ENCODE measurements around the gene LTBP4.
A peak's percentile ranks its signal among the peaks of the same experiment; 100 is the strongest.

The LTBP4 gene

DNA sequence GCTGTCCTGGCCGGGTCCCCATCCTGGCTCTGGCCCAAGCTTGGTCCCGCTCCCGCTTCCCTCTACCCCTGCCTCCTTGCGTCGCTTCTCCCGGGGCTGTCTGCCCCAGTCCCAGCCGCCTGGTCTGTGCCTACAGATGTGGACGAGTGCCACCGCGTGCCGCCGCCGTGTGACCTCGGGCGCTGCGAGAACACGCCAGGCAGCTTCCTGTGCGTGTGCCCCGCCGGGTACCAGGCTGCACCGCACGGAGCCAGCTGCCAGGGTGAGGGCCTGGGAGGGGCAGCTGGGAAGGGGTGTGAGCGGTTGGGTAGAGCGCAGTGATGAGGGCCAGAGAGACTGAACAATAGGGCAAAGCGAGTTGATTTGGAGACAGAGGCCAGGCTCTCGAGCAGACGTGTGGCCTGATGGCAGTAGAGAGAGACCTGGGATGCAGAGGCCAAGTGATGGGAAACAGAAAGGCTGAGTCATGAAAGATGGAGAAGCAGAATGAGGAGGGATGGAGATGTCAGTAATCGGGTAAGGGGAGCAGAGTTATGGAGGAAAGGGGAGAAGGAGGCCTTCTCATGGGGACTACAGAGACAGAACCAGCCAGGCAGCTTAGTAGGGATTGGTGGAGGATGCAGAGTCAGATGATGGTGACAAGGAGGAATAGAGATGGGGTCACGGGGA, 9.4 kb downstream of the LTBP4 start:
- Mint-ChIP-seq H3K9me3 (ENCODE audit: low read depth) (no peaks in the 10 kb centered on the region), H3K27me3 (no peaks in the 10 kb centered on the region), H3K36me3 (no peaks in the 10 kb centered on the region), H3K4me1 (ENCODE audit: low read depth) (peaks cover 56% of the 10 kb centered on the region), H3K27ac (peak overlapping the region; percentile 96), H3K4me3 (peak overlapping the region; percentile 89)

DNA sequence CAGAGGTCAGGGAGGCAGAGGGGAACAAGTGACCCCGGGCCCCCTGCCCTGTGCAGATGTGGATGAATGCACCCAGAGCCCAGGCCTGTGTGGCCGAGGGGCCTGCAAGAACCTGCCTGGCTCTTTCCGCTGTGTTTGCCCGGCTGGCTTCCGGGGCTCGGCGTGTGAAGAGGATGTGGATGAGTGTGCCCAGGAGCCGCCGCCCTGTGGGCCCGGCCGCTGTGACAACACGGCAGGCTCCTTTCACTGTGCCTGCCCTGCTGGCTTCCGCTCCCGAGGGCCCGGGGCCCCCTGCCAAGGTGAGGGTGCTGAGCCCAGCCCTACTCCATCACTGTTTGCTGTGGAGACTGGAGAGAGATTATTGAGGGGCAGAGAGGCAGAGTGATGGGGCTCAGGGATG, 9.9 kb downstream of the LTBP4 start:
- Mint-ChIP-seq H3K36me3 (peaks cover 4% of the 10 kb centered on the region), H3K4me1 (ENCODE audit: low read depth) (peaks cover 57% of the 10 kb centered on the region), H3K27me3 (no peaks in the 10 kb centered on the region), H3K4me3 (peak overlapping the region; percentile 89), H3K27ac (peak overlapping the region; percentile 96), H3K9me3 (ENCODE audit: low read depth) (no peaks in the 10 kb centered on the region)

DNA sequence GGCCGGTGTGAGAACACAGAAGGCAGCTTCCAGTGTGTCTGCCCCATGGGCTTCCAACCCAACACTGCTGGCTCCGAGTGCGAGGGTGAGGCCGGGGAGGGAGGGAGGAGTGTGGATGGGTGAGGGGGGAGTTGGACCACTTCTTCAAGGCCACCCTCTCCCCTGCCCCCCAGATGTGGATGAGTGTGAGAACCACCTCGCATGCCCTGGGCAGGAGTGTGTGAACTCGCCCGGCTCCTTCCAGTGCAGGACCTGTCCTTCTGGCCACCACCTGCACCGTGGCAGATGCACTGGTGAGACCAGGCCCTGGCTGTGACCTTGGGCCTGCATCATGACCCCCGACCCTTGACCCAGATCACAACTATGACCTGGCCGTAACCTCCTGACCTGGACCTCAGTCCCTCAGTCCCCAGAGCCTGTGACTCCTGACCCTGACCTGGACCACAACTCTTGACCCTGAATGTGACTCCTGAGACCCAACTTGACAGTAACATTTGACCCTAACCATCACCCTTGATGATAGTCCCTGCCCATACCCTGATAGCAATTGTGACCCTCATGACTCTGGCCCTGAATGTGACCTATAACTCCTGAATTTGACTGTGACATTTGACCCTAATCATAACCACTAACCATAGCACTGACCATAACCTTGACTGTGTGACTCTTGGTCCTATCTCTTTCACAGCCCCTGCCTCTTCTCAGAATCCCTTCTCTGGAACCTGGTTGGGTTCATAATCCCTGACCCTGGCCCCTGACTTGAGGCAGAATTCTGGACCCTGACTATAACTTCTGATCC, 10.9 kb downstream of the LTBP4 start:
- Mint-ChIP-seq H3K27ac (peak overlapping the region; percentile 2), H3K4me1 (ENCODE audit: low read depth) (peaks cover 60% of the 10 kb centered on the region), H3K36me3 (peaks cover 4% of the 10 kb centered on the region), H3K9me3 (ENCODE audit: low read depth) (no peaks in the 10 kb centered on the region), H3K27me3 (no peaks in the 10 kb centered on the region), H3K4me3 (peak overlapping the region; percentile 98)

DNA sequence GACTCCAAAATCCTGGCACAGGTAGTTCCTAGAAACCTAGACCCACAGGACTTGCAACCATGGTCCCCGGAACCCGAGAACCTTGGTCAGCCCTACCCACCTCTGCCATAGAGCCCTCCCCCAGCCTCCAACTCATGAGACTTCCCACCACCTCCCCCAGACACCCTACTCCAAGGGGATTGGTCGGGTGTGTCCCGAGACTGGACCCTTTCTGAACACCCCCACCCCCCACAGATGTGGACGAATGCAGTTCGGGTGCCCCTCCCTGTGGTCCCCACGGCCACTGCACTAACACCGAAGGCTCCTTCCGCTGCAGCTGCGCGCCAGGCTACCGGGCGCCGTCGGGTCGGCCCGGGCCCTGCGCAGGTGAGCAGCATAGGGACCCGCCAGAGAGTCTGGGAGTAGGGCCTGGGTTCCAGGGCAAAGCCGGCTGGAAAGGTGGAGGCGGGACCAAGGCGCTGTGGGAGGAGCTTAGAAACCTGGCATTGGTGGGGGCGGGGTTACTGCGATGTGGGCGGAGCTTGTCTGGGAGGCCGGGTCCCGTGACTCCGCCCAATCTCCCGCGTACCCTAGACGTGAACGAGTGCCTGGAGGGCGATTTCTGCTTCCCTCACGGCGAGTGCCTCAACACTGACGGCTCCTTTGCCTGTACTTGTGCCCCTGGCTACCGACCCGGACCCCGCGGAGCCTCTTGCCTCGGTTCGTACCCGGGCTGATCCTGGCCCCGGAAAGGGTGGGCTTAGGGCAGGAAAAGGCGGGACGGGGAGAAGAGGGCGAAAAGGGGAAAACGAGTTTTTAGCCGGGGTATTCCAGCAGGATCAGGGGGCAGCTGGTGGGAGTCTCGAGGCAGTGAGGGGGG, 11.9 kb downstream of the LTBP4 start:
- H3K9me3 Mint-ChIP-seq (ENCODE audit: low read depth) = no peaks in the 10 kb centered on the region
- H3K27ac Mint-ChIP-seq = peak overlapping the region; percentile 98
- no peaks in the 10 kb centered on the region for H3K27me3 Mint-ChIP-seq
- H3K4me3 Mint-ChIP-seq = peak overlapping the region; percentile 98
- peaks cover 4% of the 10 kb centered on the region for H3K36me3 Mint-ChIP-seq
- peaks cover 56% of the 10 kb centered on the region for H3K4me1 Mint-ChIP-seq (ENCODE audit: low read depth)

DNA sequence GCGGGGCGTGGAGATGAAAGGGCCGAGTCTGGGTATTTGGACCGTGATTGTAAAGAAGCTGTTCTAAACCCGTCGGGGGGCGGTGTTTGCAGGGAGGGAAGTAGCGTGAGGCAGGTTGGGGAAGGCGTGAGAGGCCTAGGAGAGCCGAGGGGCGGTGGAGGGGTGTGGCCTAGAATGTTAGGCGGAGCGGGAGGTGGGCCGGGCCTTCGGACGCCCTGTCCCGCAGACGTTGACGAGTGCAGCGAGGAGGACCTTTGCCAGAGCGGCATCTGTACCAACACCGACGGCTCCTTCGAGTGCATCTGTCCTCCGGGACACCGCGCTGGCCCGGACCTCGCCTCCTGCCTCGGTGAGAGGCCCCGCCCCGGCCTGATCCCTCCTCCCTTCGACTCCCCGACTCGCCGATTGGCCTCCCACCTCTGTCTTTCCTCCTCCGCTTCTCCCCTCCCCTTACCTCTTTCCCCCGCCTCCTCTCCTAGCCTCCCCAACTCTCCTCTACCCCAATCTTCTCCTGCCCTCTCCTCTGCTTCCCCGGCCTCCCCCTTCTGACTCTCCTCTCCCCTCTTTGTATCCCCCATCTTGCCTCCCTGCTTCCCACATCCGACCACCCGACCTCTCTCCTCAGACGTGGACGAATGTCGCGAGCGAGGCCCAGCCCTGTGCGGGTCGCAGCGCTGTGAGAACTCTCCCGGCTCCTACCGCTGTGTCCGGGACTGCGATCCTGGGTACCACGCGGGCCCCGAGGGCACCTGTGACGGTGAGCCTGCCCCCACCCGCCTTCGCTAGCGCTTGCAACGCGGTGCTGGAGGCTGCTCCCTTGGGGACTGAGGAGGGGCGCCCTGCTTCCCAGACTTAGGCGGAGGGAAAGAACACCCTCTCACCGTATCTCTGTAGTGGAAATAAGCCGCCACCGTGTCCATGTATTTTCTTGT, 12.8 kb downstream of the LTBP4 start:
- Mint-ChIP-seq H3K4me1 (ENCODE audit: low read depth) (peaks cover 51% of the 10 kb centered on the region), H3K9me3 (ENCODE audit: low read depth) (no peaks in the 10 kb centered on the region), H3K27ac (peak overlapping the region; percentile 98), H3K27me3 (no peaks in the 10 kb centered on the region), H3K4me3 (peak overlapping the region; percentile 98), H3K36me3 (peaks cover 4% of the 10 kb centered on the region)

DNA sequence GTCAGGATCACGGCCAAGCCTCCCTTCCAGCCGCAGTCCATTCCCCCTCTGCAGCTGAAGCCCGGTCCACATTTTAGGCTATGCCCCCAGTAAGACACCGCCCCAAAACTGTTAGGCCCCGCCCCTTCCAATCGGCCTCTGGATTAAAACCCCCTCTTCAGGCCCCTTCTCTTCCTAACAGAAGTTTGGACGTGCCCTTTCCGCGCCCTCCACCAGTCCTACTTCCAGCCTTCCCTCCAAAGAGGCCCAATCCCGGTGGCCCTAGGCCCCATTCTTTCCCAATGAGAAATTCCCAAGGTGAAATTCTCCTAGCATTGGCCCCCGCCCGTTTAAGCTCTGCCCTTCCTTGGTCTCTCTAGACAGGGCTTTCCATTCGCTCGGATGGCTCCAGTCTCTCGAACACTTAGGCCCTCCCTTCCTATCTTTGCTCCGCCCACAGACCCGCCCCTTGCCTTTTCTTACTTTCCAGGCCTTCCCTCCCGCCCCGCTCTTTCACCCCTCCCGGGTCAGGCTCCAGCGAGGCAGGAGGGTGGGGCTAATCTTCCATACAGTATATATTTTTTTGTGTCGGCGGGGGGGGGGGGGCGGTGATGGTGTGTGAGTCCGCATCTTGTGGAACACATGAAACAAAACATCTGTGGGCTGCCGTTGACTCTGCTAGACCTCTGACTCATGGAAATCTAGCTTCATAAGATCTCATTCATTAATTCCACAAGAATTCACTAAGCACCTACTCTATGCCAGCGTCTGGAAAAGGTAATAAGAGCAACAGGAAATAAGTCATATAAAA, 13.6 kb downstream of the LTBP4 start:
- H3K4me3 Mint-ChIP-seq = peak overlapping the region; percentile 98
- H3K9me3 Mint-ChIP-seq (ENCODE audit: low read depth) = no peaks in the 10 kb centered on the region
- H3K27ac Mint-ChIP-seq = peak overlapping the region; percentile 98
- peaks cover 7% of the 10 kb centered on the region for H3K36me3 Mint-ChIP-seq
- H3K4me1 Mint-ChIP-seq (ENCODE audit: low read depth) = peaks cover 54% of the 10 kb centered on the region
- no peaks in the 10 kb centered on the region for H3K27me3 Mint-ChIP-seq

DNA sequence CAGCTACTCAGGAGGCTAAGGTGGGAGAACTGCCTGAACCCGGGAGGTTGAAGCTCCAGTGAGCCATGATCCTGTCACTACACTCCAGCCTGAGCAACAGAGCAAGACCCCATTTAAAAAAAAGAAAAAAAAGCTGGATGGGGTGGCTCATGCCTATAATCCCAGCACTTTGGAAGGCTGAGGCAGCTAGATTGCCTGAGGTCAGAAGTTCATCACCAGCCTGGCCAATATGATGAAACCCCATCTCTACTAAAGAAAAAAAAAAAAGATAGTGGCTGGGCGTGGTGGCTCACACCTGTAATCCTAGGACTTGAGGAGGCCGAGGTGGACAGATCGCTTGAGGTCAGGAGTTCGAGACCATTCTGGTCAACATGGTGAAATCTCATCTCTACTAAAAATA, 15.0 kb downstream of the LTBP4 start:
- Mint-ChIP-seq H3K27me3 (no peaks in the 10 kb centered on the region), H3K4me1 (ENCODE audit: low read depth) (peaks cover 45% of the 10 kb centered on the region), H3K27ac (peak overlapping the region; percentile 98), H3K9me3 (ENCODE audit: low read depth) (no peaks in the 10 kb centered on the region), H3K36me3 (peaks cover 9% of the 10 kb centered on the region), H3K4me3 (peak overlapping the region; percentile 98)

DNA sequence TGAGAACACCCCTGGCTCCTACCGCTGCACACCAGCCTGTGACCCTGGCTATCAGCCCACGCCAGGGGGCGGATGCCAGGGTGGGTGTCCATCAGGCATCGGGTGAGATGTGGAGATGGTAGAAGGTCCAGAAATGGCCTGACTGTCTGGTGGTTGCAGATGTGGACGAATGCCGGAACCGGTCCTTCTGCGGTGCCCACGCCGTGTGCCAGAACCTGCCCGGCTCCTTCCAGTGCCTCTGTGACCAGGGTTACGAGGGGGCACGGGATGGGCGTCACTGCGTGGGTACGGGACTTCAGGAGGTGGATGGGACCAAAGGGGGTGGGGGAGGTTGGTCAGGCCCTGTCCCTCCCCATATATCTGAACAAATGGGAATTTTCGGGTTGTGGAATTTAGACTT, 15.8 kb downstream of the LTBP4 start:
- H3K27me3 Mint-ChIP-seq = no peaks in the 10 kb centered on the region
- H3K36me3 Mint-ChIP-seq = peaks cover 12% of the 10 kb centered on the region
- H3K4me3 Mint-ChIP-seq = no peak overlapping the region
- peak overlapping the region; percentile 58 for H3K27ac Mint-ChIP-seq
- no peaks in the 10 kb centered on the region for H3K9me3 Mint-ChIP-seq (ENCODE audit: low read depth)
- H3K4me1 Mint-ChIP-seq (ENCODE audit: low read depth) = peaks cover 42% of the 10 kb centered on the region

DNA sequence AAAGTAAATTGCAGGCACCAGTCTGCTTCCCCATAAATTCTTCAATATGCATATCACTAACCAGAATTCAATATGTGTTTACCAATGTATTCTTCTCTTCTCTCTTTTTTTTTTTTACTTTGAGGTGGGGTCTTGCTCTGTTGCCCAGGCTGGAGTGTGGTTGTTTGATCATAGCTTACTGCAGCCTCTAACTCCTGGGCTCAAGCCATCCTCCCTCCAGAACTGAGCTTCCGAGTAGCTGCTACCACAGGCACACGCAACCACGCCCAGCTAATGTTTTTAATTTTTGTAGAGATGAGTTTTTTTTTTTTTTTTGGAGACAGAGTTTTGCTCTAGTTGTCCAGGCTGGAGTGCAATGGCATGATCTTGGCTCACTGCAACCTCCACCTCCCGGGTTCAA, 16.8 kb downstream of the LTBP4 start:
- H3K27ac Mint-ChIP-seq = peak overlapping the region; percentile 85
- no peaks in the 10 kb centered on the region for H3K9me3 Mint-ChIP-seq (ENCODE audit: low read depth)
- peaks cover 32% of the 10 kb centered on the region for H3K4me1 Mint-ChIP-seq (ENCODE audit: low read depth)
- H3K27me3 Mint-ChIP-seq = no peaks in the 10 kb centered on the region
- no peak overlapping the region for H3K4me3 Mint-ChIP-seq
- H3K36me3 Mint-ChIP-seq = peaks cover 12% of the 10 kb centered on the region

DNA sequence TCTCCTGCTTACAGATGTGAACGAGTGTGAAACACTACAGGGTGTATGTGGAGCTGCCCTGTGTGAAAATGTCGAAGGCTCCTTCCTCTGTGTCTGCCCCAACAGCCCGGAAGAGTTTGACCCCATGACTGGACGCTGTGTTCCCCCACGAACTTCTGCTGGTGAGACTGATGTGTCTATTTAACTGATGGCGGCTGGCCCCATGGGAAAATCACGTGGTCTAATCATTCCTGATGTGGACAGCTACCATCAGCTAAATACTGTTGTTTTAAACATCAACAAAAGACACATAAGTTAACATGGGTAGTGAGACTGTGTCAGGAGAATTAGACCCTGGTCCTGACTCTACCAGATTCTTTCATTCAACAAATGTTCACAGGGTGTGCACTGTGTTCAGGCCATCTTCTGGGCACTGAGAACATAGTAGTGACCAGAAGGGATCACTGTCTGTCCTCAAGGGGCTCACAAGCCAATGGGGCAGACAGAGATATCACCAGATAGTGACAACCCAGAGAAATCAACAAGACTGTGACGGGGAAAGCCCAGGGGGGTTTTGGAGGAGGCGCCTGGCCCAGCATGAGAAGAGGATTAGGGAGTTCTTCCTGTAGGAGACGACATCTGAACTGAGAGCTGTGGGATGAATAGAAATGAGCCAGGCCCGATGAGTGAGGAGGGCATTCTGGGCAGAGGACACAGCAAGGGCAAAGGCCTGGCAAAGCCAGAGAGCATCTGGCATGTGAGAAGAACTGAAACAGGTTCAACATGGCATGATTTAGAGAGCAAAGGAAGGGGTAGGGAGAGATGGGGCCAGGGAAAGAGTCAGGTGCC, 18.4 kb downstream of the LTBP4 start:
- H3K4me1 Mint-ChIP-seq (ENCODE audit: low read depth) = peaks cover 28% of the 10 kb centered on the region
- peak overlapping the region; percentile 91 for H3K27ac Mint-ChIP-seq
- no peaks in the 10 kb centered on the region for H3K9me3 Mint-ChIP-seq (ENCODE audit: low read depth)
- peak overlapping the region; percentile 12 for H3K4me3 Mint-ChIP-seq
- H3K27me3 Mint-ChIP-seq = no peaks in the 10 kb centered on the region
- H3K36me3 Mint-ChIP-seq = peaks cover 12% of the 10 kb centered on the region

DNA sequence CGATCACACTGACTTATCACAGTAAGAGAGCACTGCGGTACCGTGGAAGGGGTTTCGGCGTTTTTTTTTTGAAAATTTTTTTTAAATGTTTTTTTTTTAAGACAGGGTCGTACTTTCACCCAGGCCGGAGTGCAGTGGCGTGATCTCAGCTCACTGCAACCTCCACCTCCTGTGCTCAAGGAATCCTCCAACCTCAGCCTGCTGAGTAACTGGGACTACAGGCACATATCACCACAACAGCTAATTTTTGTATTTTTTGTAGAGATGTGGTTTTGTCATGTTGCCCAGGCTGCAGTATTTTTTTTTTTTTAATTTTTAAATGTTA, 19.0 kb downstream of the LTBP4 start:
- Mint-ChIP-seq H3K9me3 (ENCODE audit: low read depth) (no peaks in the 10 kb centered on the region), H3K4me1 (ENCODE audit: low read depth) (peaks cover 23% of the 10 kb centered on the region), H3K36me3 (peaks cover 15% of the 10 kb centered on the region), H3K27me3 (no peaks in the 10 kb centered on the region), H3K4me3 (no peak overlapping the region), H3K27ac (peak overlapping the region; percentile 91)

DNA sequence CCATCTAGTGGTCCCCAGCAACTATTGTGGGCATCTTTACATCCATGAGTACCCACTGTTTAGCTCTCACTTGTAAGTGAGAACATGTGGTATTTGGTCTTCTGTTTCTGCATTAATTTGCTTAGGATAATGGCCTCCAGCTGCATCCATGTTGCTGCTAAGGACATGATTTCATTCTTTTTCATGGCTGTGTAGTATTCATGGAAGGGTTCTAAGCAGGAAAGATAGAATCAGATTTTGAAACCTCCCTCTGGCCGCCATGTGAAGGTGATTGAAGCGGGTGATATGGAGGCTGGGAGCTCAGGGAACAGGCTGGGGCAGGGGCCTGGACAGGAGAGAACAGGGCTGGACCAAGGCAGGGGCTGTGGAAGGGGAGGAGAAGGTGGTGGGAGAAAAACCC, 20.1 kb downstream of the LTBP4 start:
- Mint-ChIP-seq H3K36me3 (peaks cover 16% of the 10 kb centered on the region), H3K9me3 (ENCODE audit: low read depth) (no peaks in the 10 kb centered on the region), H3K4me3 (no peak overlapping the region), H3K4me1 (ENCODE audit: low read depth) (peaks cover 14% of the 10 kb centered on the region), H3K27ac (peak overlapping the region; percentile 42), H3K27me3 (no peaks in the 10 kb centered on the region)

Data from activated naive CD8-positive, alpha-beta T cell (primary cell).